HG02970 (cell line): ENCODE data around the gene SLC35A3.
"Not testable (repeated sequence)": the region's sequence is repeated elsewhere in the genome, so short reads cannot be mapped to it uniquely, and the experiment has no call there.

Experiments used
- ATAC-seq: cut with Tn5 transposase; IDR thresholded peaks from one replicate; pipeline ENCODE4 v1.9.1; 2021; ENCODE audit warnings: mild to moderate bottlenecking, moderate library complexity, moderate number of reproducible peaks; ENCODE audit not compliant: unreplicated experiment, low FRiP score

Gene SLC35A3

GRCh38 chr1:99970713-99971255 is 988 bp downstream of the SLC35A3 start:
- no peak for ATAC-seq

DNA sequence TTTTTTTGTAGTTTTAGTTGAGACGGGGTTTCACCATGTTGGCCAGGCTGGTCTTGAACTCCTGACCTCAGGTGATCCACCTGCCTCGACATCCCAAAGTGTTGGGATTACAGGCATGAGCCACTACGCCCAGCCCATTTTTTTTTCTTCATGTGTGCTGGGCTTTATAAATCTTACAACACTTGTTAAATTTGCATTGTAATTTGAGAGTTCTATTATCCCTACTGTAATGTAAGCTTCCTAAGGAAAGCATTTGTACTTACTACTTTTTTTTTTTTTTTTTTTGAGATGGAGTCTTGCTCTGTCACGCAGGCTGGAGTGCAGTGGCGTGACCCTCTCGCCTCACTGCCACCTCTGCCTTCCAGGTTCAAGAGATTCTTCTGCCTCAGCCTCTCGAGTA is 2.3 kb downstream of the SLC35A3 start:
- ATAC-seq, result not testable (repeated sequence)

DNA sequence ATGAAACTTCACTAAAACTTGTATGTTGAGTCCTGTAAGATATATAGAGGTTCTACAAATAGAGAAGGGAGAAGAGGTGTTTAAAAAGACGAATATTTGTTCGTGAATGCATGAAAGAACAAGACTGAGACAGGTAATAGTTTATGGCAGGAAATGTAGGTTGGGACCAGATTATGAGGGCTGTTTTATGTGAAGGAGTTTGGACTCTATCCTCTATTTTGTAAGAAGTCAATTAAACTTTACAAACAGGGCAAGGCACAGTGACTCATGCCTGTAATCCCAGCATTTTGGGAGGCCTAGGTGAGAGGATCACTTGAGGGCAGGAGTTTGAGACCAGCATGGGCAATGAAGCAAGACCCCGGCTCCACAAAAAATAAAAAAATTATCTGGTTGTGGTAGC is 5.7 kb downstream of the SLC35A3 start:
- ATAC-seq, result no peak

- not testable (repeated sequence) for ATAC-seq
Measured at GRCh38 chr1:99977326-99977725, 7.5 kb downstream of the SLC35A3 start.

- ATAC-seq, result no peak
Measured at GRCh38 chr1:99978218-99978617, 8.4 kb downstream of the SLC35A3 start.

- ATAC-seq, result no peak
Measured at GRCh38 chr1:99979091-99979490, 9.3 kb downstream of the SLC35A3 start.

GRCh38 chr1:99980928-99981327 is 11.1 kb downstream of the SLC35A3 start:
- ATAC-seq, result no peak

- no peak for ATAC-seq
Measured at GRCh38 chr1:99986656-99987225, 16.9 kb downstream of the SLC35A3 start.

GRCh38 chr1:99988210-99988765 is 18.5 kb downstream of the SLC35A3 start:
- ATAC-seq, result no peak

DNA sequence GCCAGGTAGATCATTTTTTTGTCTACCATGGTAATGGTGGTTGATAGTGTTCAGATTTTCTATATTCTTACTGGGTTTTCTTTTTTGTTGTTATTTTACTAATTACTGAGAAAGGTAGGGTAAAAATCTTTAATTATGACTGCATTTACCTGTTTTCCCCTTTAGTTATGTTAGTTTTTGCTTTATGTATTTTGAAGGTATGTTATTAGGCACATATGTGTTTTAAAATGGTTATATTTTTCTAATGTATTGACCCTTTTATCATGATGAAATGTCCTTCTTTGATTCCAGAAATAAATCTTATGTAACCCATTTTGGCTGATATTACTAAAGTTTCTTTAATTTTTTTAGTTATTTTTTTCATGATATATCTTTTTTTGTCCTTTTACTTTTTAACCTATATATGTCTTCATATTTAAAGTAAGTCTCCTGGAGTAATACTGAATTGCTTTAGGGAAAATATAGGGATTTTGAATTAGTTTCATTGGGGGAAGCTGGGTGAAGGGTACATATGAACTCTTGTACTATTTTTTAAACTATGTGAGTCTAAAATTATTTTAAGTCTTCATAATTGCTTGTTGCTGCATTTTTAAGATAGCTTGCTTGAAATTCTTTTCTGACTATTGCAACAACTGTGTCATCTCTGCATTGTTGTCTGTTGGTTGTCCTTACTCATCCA is 22.4 kb downstream of the SLC35A3 start:
- ATAC-seq, result no peak

GRCh38 chr1:99992760-99993467 is 23.1 kb downstream of the SLC35A3 start:
- ATAC-seq, result no peak

- no peak for ATAC-seq
Measured at GRCh38 chr1:99993468-99993845, 23.7 kb downstream of the SLC35A3 start.

GRCh38 chr1:99994496-99994895 is 24.7 kb downstream of the SLC35A3 start:
- no peak for ATAC-seq

DNA sequence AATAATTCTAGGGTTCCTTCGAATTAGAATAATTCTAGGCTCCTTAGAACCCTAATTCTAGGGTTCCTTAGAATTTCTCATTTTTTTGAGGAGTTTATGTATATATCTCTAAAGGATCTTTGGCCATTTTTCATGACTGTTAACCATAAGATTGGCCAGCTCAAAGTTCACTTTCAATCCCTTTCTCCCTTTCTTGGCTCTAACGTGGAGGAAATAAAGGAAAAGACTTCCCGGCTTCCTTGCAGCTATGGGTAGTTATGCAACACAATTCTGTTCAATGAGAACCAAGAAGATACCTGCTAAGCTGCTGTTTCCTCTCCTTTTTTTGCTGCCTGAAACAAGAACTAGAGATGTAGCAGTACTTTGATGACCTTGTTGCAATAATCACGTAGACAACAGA is 27.2 kb downstream of the SLC35A3 start:
- ATAC-seq, result no peak

- no peak for ATAC-seq
Measured at GRCh38 chr1:100001462-100001861, 31.7 kb downstream of the SLC35A3 start.

- ATAC-seq, result no peak
Measured at GRCh38 chr1:100005424-100005823, 35.6 kb downstream of the SLC35A3 start.

- ATAC-seq, result no peak
Measured at GRCh38 chr1:100006688-100007087, 36.9 kb downstream of the SLC35A3 start.

DNA sequence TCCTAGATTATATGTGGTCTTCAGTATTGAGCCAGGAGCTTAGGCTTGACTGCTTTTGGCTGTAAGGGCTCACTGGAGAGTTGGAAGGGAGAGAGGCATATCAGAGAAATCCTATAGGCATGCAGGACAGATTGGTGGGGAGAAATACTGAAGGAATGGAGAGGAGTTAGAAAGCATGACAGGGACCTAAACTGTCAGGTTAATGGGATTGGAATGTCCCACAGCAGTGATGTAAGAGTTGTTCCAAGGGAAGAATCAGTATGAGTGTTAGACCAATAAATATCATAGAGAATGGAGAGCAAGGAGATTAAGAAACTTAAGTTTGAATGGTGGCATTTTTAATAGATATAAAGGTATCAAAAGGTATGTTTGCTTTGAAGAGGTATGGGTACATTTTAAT is 39.7 kb downstream of the SLC35A3 start:
- ATAC-seq, result no peak

- ATAC-seq, result no peak
Measured at GRCh38 chr1:100010804-100011203, 41.0 kb downstream of the SLC35A3 start.

DNA sequence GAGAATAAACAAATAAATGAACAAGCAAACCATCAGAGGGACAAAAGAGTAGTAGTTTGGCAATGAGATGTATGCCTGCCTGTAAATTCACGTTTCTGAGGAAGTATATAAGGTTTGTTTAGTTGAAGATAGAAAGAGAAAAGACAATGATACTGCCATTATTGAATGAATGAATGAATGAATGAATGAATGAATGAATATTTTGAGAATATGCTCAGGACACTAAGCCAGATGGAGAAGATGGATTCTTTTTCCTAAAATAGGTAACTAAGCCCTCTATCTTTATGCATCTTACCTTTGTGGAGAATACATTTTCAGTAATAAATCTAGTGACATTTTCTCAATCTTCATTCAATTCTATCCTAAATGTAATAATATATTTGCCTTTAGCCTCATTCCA is 49.4 kb downstream of the SLC35A3 start:
- no peak for ATAC-seq

DNA sequence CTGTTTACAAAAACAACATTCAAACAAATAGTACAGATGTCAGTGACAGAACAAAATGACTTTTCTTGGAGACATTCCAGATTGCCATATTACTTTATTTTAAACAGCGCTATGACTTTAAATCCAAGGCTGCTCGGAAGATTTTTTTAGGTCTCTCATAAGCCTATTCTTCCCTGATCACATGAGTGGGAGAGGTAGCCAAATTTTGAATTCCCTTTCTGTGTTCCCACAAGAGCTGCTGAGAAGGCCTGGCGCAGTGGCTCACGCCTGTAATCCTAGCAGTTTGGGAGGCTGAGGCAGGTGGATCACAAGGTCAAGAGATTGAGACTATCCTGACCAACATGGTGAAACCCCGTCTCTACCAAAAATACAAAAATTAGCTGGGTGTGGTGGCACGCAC is 53.7 kb downstream of the SLC35A3 start:
- ATAC-seq, result no peak
